ELF-1 (cell line): ENCODE results near the gene KCNA10.
A peak's percentile ranks its signal among the peaks of the same experiment; 100 is the strongest.

Experiments
- DNase-seq: peaks from one replicate; pipeline ENCODE4 v3.0.0-alpha.2; 2016; ENCODE audit warnings: low read depth, low spot score

The KCNA10 gene

GRCh38 chr1:110519125-110519810 lies at the start of gene KCNA10:
KCNA10 (minus strand) TSS chr1:110519175; CDS start chr1:110518787, 388 bp downstream.
- DNase-seq: no peak

- DNase-seq: no peak
These were observed 47.9 kb upstream of the KCNA10 start for GRCh38 chr1:110566836-110567235.

GRCh38 chr1:110565565-110565964 lies 46.6 kb upstream of the KCNA10 start:
- no peak for DNase-seq

- no peak for DNase-seq
These were observed 44.1 kb upstream of the KCNA10 start for GRCh38 chr1:110563089-110563488.

- no peak for DNase-seq
These were observed 42.6 kb upstream of the KCNA10 start for GRCh38 chr1:110561596-110561995.

GRCh38 chr1:110559157-110559556 lies 40.2 kb upstream of the KCNA10 start:
- peak; percentile 9 for DNase-seq

GRCh38 chr1:110557481-110557880 lies 38.5 kb upstream of the KCNA10 start:
- DNase-seq: no peak

GRCh38 chr1:110556471-110556807 lies 37.5 kb upstream of the KCNA10 start:
- DNase-seq: peak; percentile 18

- DNase-seq: peak; percentile 17
These were observed 37.0 kb upstream of the KCNA10 start for GRCh38 chr1:110555807-110556470.

- DNase-seq: peak; percentile 71
These were observed 36.2 kb upstream of the KCNA10 start for GRCh38 chr1:110554871-110555801.

- DNase-seq: no peak
These were observed 32.4 kb upstream of the KCNA10 start for GRCh38 chr1:110551278-110551809.

- no peak for DNase-seq
These were observed 30.9 kb upstream of the KCNA10 start for GRCh38 chr1:110549831-110550230.

GRCh38 chr1:110548381-110548780 lies 29.4 kb upstream of the KCNA10 start:
- peak; percentile 47 for DNase-seq

GRCh38 chr1:110547017-110547416 lies 28.0 kb upstream of the KCNA10 start:
- no peak for DNase-seq

GRCh38 chr1:110545492-110545891 lies 26.5 kb upstream of the KCNA10 start:
- no peak for DNase-seq

- DNase-seq: no peak
These were observed 25.8 kb upstream of the KCNA10 start for GRCh38 chr1:110544753-110545152.

GRCh38 chr1:110542725-110543124 lies 23.8 kb upstream of the KCNA10 start:
- DNase-seq: no peak

- no peak for DNase-seq
These were observed 23.0 kb upstream of the KCNA10 start for GRCh38 chr1:110541906-110542395.

GRCh38 chr1:110540891-110541685 lies 22.1 kb upstream of the KCNA10 start:
- DNase-seq: no peak

- DNase-seq: no peak
These were observed 19.9 kb upstream of the KCNA10 start for GRCh38 chr1:110538921-110539320.

GRCh38 chr1:110538075-110538474 lies 19.1 kb upstream of the KCNA10 start:
- DNase-seq: no peak
